ENCODE data around the gene ITGB3BP. TPM values are rescaled to one million over a fixed set of nuclear protein-coding genes. Genes with fewer than 3 reads are reported as not detected.

Gene ITGB3BP
- total RNA-seq, 1 experiment from 2014 or later = 50.2 TPM

GRCh38 chr1:63466181-63466580, 56.8 kb downstream of the ITGB3BP start (continued):
- TF ChIP-seq ATF3 (IDR thresholded peaks at IDR 0.05) (no peak), MAX (IDR thresholded peaks at IDR 0.05) (no peak), TCF7L2 (IDR thresholded peaks at IDR 0.05; ENCODE audit: borderline replicate concordance, extremely low read depth, insufficient read depth, insufficient read length) (no peak), ELF1 (IDR thresholded peaks at IDR 0.05; ENCODE audit: borderline replicate concordance, low read depth) (no peak), REST (IDR thresholded peaks at IDR 0.05; ENCODE audit: low read depth) (no peak)

GRCh38 chr1:63463248-63463647, 59.8 kb downstream of the ITGB3BP start:
- DNase-seq (ENCODE audit: low read depth, low spot score) = no peak
- ChIA-PET CTCF (no interaction called here), POLR2A (no interaction called here), RAD21 (ENCODE audit: low non-redundant PET in 1 of 2, low total read pairs in 2 of 2, uncharacterized antibody in 2 of 2, unreplicated experiment in 2 of 2) (no interaction called here)
- H3K4me2 ChIP-seq (ENCODE audit: low read length) = no peak overlapping the region
- H2AFZ ChIP-seq (ENCODE audit: low read depth, low read length, poor library complexity, severe bottlenecking) = no peak overlapping the region
- intact Hi-C loops (cut with micrococcal nuclease) = no loop called here
- H3K36me3 ChIP-seq (ENCODE audit: control insufficient read depth in 1 of 2, insufficient read depth in 2 of 2, low read length in 2 of 2) = no peaks in the 10 kb centered on the region; a peak in 1 of 4 replicates
- no peaks in the 10 kb centered on the region; the same call in 1 of the 2 replicates for H3K79me2 ChIP-seq (ENCODE audit: insufficient read depth, low read length)
- no peaks in the 10 kb centered on the region for H3K9me2 ChIP-seq (ENCODE audit: insufficient read depth)
- no peak overlapping the region for H3K9ac ChIP-seq (ENCODE audit: low read length)
- no peaks in the 10 kb centered on the region for H3K4me1 ChIP-seq (ENCODE audit: control insufficient read depth in 1 of 2, insufficient read depth in 2 of 2, low read length in 2 of 2)
- no peak for ATAC-seq
- H3K27ac ChIP-seq (ENCODE audit: low read depth, low read length) = no peak overlapping the region
- no peaks in the 10 kb centered on the region; a peak in 1 of 4 replicates for H3K9me3 ChIP-seq (ENCODE audit: control insufficient read depth in 1 of 2, insufficient read depth in 1 of 2, low read depth in 1 of 2, low read length in 2 of 2)
- H3K4me3 ChIP-seq (replicated peaks in 1 of 2; ENCODE audit: low read depth in 1 of 2, low read length in 2 of 2) = no peak overlapping the region
- BruUV-seq (replicated peaks) = no TSS peak
- H3K27me3 ChIP-seq (ENCODE audit: insufficient read depth, low read length) = no peaks in the 10 kb centered on the region
- H4K20me1 ChIP-seq (ENCODE audit: insufficient read depth) = no peaks in the 10 kb centered on the region
- TF ChIP-seq REST (IDR thresholded peaks at IDR 0.05; ENCODE audit: low read depth) (no peak), ZBTB33 (IDR thresholded peaks at IDR 0.05; ENCODE audit: extremely low read depth, insufficient replicate concordance, low read length) (no peak), MAX (IDR thresholded peaks at IDR 0.05) (no peak), ELF1 (IDR thresholded peaks at IDR 0.05; ENCODE audit: borderline replicate concordance, low read depth) (no peak), YY1 (IDR thresholded peaks at IDR 0.05; ENCODE audit: extremely low read depth, insufficient replicate concordance, low read depth, low read length) (no peak), CBX3 (IDR thresholded peaks at IDR 0.05; ENCODE audit: low read depth) (no peak), CEBPB (IDR thresholded peaks at IDR 0.05; ENCODE audit: low read depth) (no peak), POLR2AphosphoS5 (IDR thresholded peaks at IDR 0.05; ENCODE audit: low read depth, low read length) (no peak), EGR1 (IDR thresholded peaks at IDR 0.05; ENCODE audit: low read depth) (no peak), EZH2phosphoT487 (IDR thresholded peaks at IDR 0.05; ENCODE audit: borderline replicate concordance) (no peak), SIN3A (IDR thresholded peaks at IDR 0.05; ENCODE audit: low read depth) (no peak), JUND (IDR thresholded peaks at IDR 0.05) (no peak), POLR2A (IDR thresholded peaks at IDR 0.05; ENCODE audit: borderline replicate concordance, extremely low read depth, insufficient read depth, insufficient read length) (no peak), ZFX (IDR thresholded peaks at IDR 0.05) (no peak)

Measured in HCT116 (cell line).